SK-N-SH treated with all-trans-retinoic acid at 6 μM for 48 hours (cell line): ENCODE data around the gene SULT1A1.

ENCODE experiments used
- ARNTL ChIP-seq: fragments of 450-650 bp; formaldehyde crosslinking; IDR thresholded peaks from 2 replicates; pipeline ENCODE4 v1.5.0; 2020; ENCODE audit warnings: low read depth, mild to moderate bottlenecking, moderate library complexity, borderline replicate concordance
- ISL1 ChIP-seq: fragments of 250-450 bp; sonication (Bioruptor Pico); IDR thresholded peaks from 2 replicates; pipeline ENCODE4 v2.1.2; 2022; ENCODE audit warnings: mild to moderate bottlenecking, moderate library complexity
- PPARA ChIP-seq: fragments of 250-450 bp; sonication (Bioruptor Pico); IDR thresholded peaks from 2 replicates; pipeline ENCODE4 v1.5.0; 2020; ENCODE audit warnings: mild to moderate bottlenecking, borderline replicate concordance
- ZC3H10 ChIP-seq: fragments of 250-450 bp; sonication (Bioruptor Pico); IDR thresholded peaks from 2 replicates; pipeline ENCODE4 v1.5.1; 2021; ENCODE audit warnings: mild to moderate bottlenecking, moderate library complexity

GRCh38 chr16:28562199-28562598, 47.6 kb downstream of the SULT1A1 start:
- no peak for TF ChIP-seq ISL1 (CRISPR knock-in tag)
- no peak for TF ChIP-seq ZC3H10 (CRISPR knock-in tag)
- TF ChIP-seq ARNTL (CRISPR knock-in tag), result no peak
- no peak for TF ChIP-seq PPARA (CRISPR knock-in tag)
